Eye (tissue), 1 donor: ENCODE results near the gene RARS1.

Source experiments
- DNase-seq: peaks from one replicate; pipeline ENCODE4 v3.0.0-alpha.2; 2015

The RARS1 gene

GRCh38 chr5:168563959-168564358, 77.7 kb downstream of the RARS1 start:
- DNase-seq = no peak

GRCh38 chr5:168568738-168569137, 82.5 kb downstream of the RARS1 start:
- DNase-seq = no peak
